Liver (tissue), 2 donors: ENCODE measurements around the gene TAB3.
A peak's percentile ranks its signal among the peaks of the same experiment; 100 is the strongest.

Experiments used
- RAD21 ChIP-seq, 2 donors: IDR thresholded peaks; 2 replicates each; pipeline ENCODE4 v1.6.1; 2016; ENCODE audit warnings: antibody characterized with exemption in 2 of 2, mild to moderate bottlenecking in 2 of 2
- ZBTB33 ChIP-seq: IDR thresholded peaks from 2 replicates; pipeline ENCODE4 v1.6.1; 2016; ENCODE audit warnings: antibody characterized with exemption
- donor health status: healthy.

DNA sequence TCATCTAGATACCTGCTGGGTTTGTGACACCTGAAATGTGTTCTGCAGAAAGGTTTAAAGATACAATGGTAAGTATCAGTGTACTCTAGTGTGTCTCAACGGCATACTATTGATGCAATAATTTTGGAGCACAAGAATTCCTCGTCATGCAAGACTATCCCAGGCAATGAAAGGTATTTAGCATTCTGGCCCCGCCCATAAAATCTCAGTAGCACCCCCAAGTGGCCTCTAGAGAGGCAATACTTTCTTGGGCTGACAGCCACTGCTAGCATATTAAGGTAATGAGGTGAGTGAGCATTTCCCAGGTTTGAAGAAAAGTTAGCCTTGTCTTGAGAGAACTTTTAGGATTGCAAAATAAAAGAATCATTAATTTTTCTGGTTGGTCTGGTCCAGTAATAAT is 24.0 kb downstream of the TAB3 start:
- peak in 1 of 2 donors; percentile 17 for TF ChIP-seq RAD21 (IDR thresholded peaks at IDR 0.05)
- no peak for TF ChIP-seq ZBTB33
